ENCODE results near the gene ALPP.

DNA sequence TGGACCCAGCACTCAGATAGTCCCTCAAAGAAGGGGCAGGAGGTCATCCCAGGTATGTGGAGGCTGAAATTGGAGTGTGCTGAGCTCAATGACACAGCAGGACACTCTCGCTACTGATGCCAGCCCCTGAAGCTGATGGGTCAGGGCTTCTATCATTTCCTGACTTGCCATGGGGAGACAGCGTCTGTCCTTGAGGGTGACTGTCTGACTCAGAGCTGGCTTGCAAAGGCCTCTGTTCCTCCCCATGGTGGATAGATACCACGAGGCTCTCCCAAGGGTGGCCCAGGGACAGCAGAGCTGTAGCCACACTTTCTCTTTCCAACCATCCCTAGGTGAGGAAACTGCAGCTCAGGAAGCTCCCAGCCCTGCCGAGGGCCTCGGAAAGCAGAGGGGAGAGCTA is 38.9 kb downstream of the ALPP start:
- TF ChIP-seq ZNF274 (IDR thresholded peaks at IDR 0.05; ENCODE audit: low read depth, low read length): no peak
- TF ChIP-seq YY1 (IDR thresholded peaks at IDR 0.05; ENCODE audit: insufficient read depth, insufficient read length): no peak
- TF ChIP-seq SUZ12 (IDR thresholded peaks at IDR 0.05; ENCODE audit: extremely low read depth, insufficient read depth, insufficient read length): no peak

Data from NT2/D1 (cell line).